ENCODE data around the gene CYP26A1.

CYP26A1 gene

GRCh38 chr10:93074597-93075368 is 1.1 kb downstream of the CYP26A1 start:
- H3K27me3 ChIP-seq (ENCODE audit: control insufficient read depth, insufficient read depth, low read length): peaks cover 6% of the 10 kb centered on the region
- TF ChIP-seq CTCF (IDR thresholded peaks at IDR 0.05): no peak
- peaks cover 3% of the 10 kb centered on the region for H3K4me1 ChIP-seq
- no peaks in the 10 kb centered on the region for H3K79me2 ChIP-seq
- no peak overlapping the region for H3K4me3 ChIP-seq (ENCODE audit: low read depth, low read length)
- H3K36me3 ChIP-seq (ENCODE audit: control insufficient read depth, insufficient read depth, low read length): no peaks in the 10 kb centered on the region
- no peaks in the 10 kb centered on the region for H3K9me3 ChIP-seq (ENCODE audit: control insufficient read depth, low read length)
- no peak overlapping the region for H3K4me2 ChIP-seq (ENCODE audit: low read length)
- H2AFZ ChIP-seq: no peak overlapping the region
- no peak overlapping the region for H3K27ac ChIP-seq
- no peak overlapping the region for H3K9ac ChIP-seq

GRCh38 chr10:93075369-93076221 is 1.9 kb downstream of the CYP26A1 start:
- no peak overlapping the region for H3K4me2 ChIP-seq (ENCODE audit: low read length)
- H3K4me3 ChIP-seq (ENCODE audit: low read depth, low read length): no peak overlapping the region
- no peak for TF ChIP-seq CTCF (IDR thresholded peaks at IDR 0.05)
- H3K27me3 ChIP-seq (ENCODE audit: control insufficient read depth, insufficient read depth, low read length): peaks cover 6% of the 10 kb centered on the region
- no peak overlapping the region for H3K27ac ChIP-seq
- no peak overlapping the region for H3K9ac ChIP-seq
- H2AFZ ChIP-seq: no peak overlapping the region
- no peaks in the 10 kb centered on the region for H3K79me2 ChIP-seq
- H3K9me3 ChIP-seq (ENCODE audit: control insufficient read depth, low read length): no peaks in the 10 kb centered on the region
- H3K4me1 ChIP-seq: peaks cover 3% of the 10 kb centered on the region
- no peaks in the 10 kb centered on the region for H3K36me3 ChIP-seq (ENCODE audit: control insufficient read depth, insufficient read depth, low read length)

GRCh38 chr10:93076871-93077270 is 3.2 kb downstream of the CYP26A1 start:
- Histone ChIP-seq H3K27ac (no peak overlapping the region), H3K9me3 (ENCODE audit: control insufficient read depth, low read length) (no peaks in the 10 kb centered on the region), H3K9ac (no peak overlapping the region), H2AFZ (no peak overlapping the region), H3K4me2 (ENCODE audit: low read length) (no peak overlapping the region), H3K79me2 (no peaks in the 10 kb centered on the region), H3K4me3 (ENCODE audit: low read depth, low read length) (no peak overlapping the region), H3K4me1 (peaks cover 3% of the 10 kb centered on the region), H3K27me3 (ENCODE audit: control insufficient read depth, insufficient read depth, low read length) (peaks cover 6% of the 10 kb centered on the region), H3K36me3 (ENCODE audit: control insufficient read depth, insufficient read depth, low read length) (no peaks in the 10 kb centered on the region)
- TF ChIP-seq CTCF (IDR thresholded peaks at IDR 0.05): no peak

- H3K4me3 ChIP-seq (ENCODE audit: low read depth, low read length): no peak overlapping the region
- no peaks in the 10 kb centered on the region for H3K36me3 ChIP-seq (ENCODE audit: control insufficient read depth, insufficient read depth, low read length)
- no peak overlapping the region for H3K4me2 ChIP-seq (ENCODE audit: low read length)
- H3K4me1 ChIP-seq: peaks cover 3% of the 10 kb centered on the region
- H3K9me3 ChIP-seq (ENCODE audit: control insufficient read depth, low read length): no peaks in the 10 kb centered on the region
- no peak overlapping the region for H3K27ac ChIP-seq
- H3K27me3 ChIP-seq (ENCODE audit: control insufficient read depth, insufficient read depth, low read length): peaks cover 6% of the 10 kb centered on the region
- TF ChIP-seq CTCF (IDR thresholded peaks at IDR 0.05): no peak
- H3K9ac ChIP-seq: no peak overlapping the region
- no peaks in the 10 kb centered on the region for H3K79me2 ChIP-seq
- no peak overlapping the region for H2AFZ ChIP-seq
These were observed 4.2 kb downstream of the CYP26A1 start for GRCh38 chr10:93077860-93078337.
